ENCODE measurements around the gene ELF4. TPM values are rescaled to one million over a fixed set of nuclear protein-coding genes. Genes with fewer than 3 reads are reported as not detected.

The ELF4 gene
- total and polyA plus RNA-seq, 10 of the 15 experiments (the other 5 are each of a cell fraction or from before 2014, with no cell fraction given), result 4.0 to 36.7 (median 22.6) TPM

- TF ChIP-seq SUPT20H (IDR thresholded peaks at IDR 0.05; ENCODE audit: borderline replicate concordance, control insufficient read depth, low read depth, low read length) (no peak), TBL1XR1 (IDR thresholded peaks at IDR 0.05; ENCODE audit: low read depth, low read length) (no peak)
Observed at GRCh38 chrX:130048686-130049222, 61.5 kb downstream of the ELF4 start (continued).

- no peak overlapping the region for H2AFZ ChIP-seq (ENCODE audit: control insufficient read depth, low read depth, low read length)
- no peaks in the 10 kb centered on the region for H4K20me1 ChIP-seq (ENCODE audit: control insufficient read depth, insufficient read depth)
- intact Hi-C loops (cut with micrococcal nuclease; ENCODE audit: unreplicated experiment), result no loop called here
- CTCF ChIA-PET, result interaction anchor here (1.1 kb wide), 1 partner anchor 122 kb away, joined by 3 read pairs; no protein-coding TSS in a partner anchor
- H3K79me2 ChIP-seq (ENCODE audit: control insufficient read depth, insufficient read depth, low read length), result no peaks in the 10 kb centered on the region
- no peaks in the 10 kb centered on the region; the same call in 2 of the 3 replicates for H3K9me3 ChIP-seq (replicated peaks; ENCODE audit: control insufficient read depth, insufficient read depth, low read length)
- ATAC-seq (no peak), FAIRE-seq (no peak), DNase-seq (ENCODE audit: low read depth, low spot score) (no peak)
- 58% methylated on average over 5 of the region's 5 CpGs for WGBS (ENCODE audit: insufficient coverage, insufficient replicate concordance, low lambda C conversion rate, missing lambda C conversion rate)
- H3K4me2 ChIP-seq (ENCODE audit: control insufficient read depth, insufficient read depth), result no peak overlapping the region
- H3K27ac ChIP-seq (ENCODE audit: control insufficient read depth, insufficient read depth), result no peak overlapping the region
- H3K4me3 ChIP-seq, result no peak overlapping the region
- SMC1A ChIA-PET (ENCODE audit: uncharacterized antibody, unreplicated experiment), result interaction anchor here (2.2 kb wide), 1 partner anchor 19 kb away, joined by 7 read pairs; no protein-coding TSS in a partner anchor
- H3K27me3 ChIP-seq (replicated peaks in 1 of 2; ENCODE audit: control insufficient read depth in 2 of 2, insufficient read depth in 2 of 2, low read length in 1 of 2), result no peaks in the 10 kb centered on the region
- no peaks in the 10 kb centered on the region; a peak in 1 of 4 replicates for H3K36me3 ChIP-seq (ENCODE audit: control insufficient read depth in 2 of 2, insufficient read depth in 2 of 2, low read length in 1 of 2)
- no TSS peak for BruUV-seq (replicated peaks)
- H3K9ac ChIP-seq (ENCODE audit: control insufficient read depth, insufficient read depth, low read length), result no peak overlapping the region
- in situ Hi-C loops (cut with MboI), result no loop called here
- no peaks in the 10 kb centered on the region for H3K4me1 ChIP-seq (ENCODE audit: control insufficient read depth, insufficient read depth, low read length)
- RAD21 ChIA-PET (ENCODE audit: unreplicated experiment), result no interaction called here
- no peak for TF ChIP-seq LARP7 (IDR thresholded peaks at IDR 0.05)
- TF ChIP-seq ATF2 (IDR thresholded peaks at IDR 0.05; ENCODE audit: low read length), result no peak
- TF ChIP-seq NFIC (IDR thresholded peaks at IDR 0.05; ENCODE audit: low read depth, low read length), result no peak
- no peak for TF ChIP-seq CHD4 (IDR thresholded peaks at IDR 0.05)
- POLR2A ChIA-PET, result no interaction called here
Observed at GRCh38 chrX:130047416-130047815, 62.9 kb downstream of the ELF4 start.

All from GM12878 (cell line).